Esophagus muscularis mucosa (tissue), 4 donors: ENCODE results near the gene NOL11. TPM values are rescaled to one million over a fixed set of nuclear protein-coding genes. Genes with fewer than 3 reads are reported as not detected.
A peak's percentile ranks its signal among the peaks of the same experiment; 100 is the strongest.

Experiments
- DNase-seq: peaks from one replicate; pipeline ENCODE4 v3.0.0-alpha.2; 2017; ENCODE audit errors: extremely low spot score
- H3K27ac ChIP-seq, 4 donors: fragments of 200-600 bp; sonication (generic); replicated peaks in 1 of 4; 1 replicate in 3 of 4; 2 replicates in 1 of 4; pipeline ENCODE4 v1.5.1; 2016 to 2019; ENCODE audit warnings: mild to moderate bottlenecking in 1 of 4
- H3K27me3 ChIP-seq, 4 donors: fragments of 200-600 bp; sonication (generic); one replicate each; pipeline versions ENCODE4 v1.5.1 to v1.6.0; 2016 to 2019
- H3K36me3 ChIP-seq, 4 donors: fragments of 200-600 bp; sonication (generic); one replicate each; pipeline ENCODE4 v1.5.1; 2016 to 2019
- H3K4me1 ChIP-seq, 4 donors: fragments of 200-600 bp; sonication (generic); one replicate each; pipeline ENCODE4 v1.5.1; 2016 to 2019
- H3K4me3 ChIP-seq, 4 donors: fragments of 200-600 bp; sonication (generic); 1 replicate in 2 of 4; 2 replicates in 2 of 4; pipeline ENCODE4 v1.5.1; 2016 to 2019; ENCODE audit warnings: mild to moderate bottlenecking in 4 of 4, moderate library complexity in 1 of 4
- H3K9me3 ChIP-seq, 4 donors: fragments of 200-600 bp; sonication (generic); 1 replicate in 3 of 4; 2 replicates in 1 of 4; pipeline ENCODE4 v1.5.1; 2016 to 2019
- CTCF ChIP-seq, 3 experiments: fragments of 200-600 bp in 2 of 3; fragments of 450-650 bp in 1 of 3; sonication (generic) in 2 of 3; IDR thresholded peaks; one replicate each; pipeline ENCODE4 v1.5.1; 2017 to 2019; ENCODE audit warnings: antibody characterized with exemption in 3 of 3, mild to moderate bottlenecking in 2 of 3, moderate library complexity in 1 of 3
- EP300 ChIP-seq: sonication (generic); formaldehyde crosslinking; IDR thresholded peaks from one replicate; pipeline ENCODE4 v1.6.1; 2017; ENCODE audit warnings: antibody characterized with exemption
- POLR2A ChIP-seq: fragments of 450-650 bp; IDR thresholded peaks from one replicate; pipeline ENCODE4 v1.6.1; 2017; ENCODE audit warnings: antibody characterized with exemption, moderate library complexity, mild to moderate bottlenecking, low read depth
- POLR2AphosphoS5 ChIP-seq, 2 donors: sonication (generic); formaldehyde crosslinking; IDR thresholded peaks; one replicate each; pipeline ENCODE4 v1.6.1; 2017; ENCODE audit warnings: antibody characterized with exemption in 2 of 2
- WGBS: methylation state at CpG from one replicate; pipeline ENCODE4 v1.1.5; 2018; 5-methylcytosine and 5-hydroxymethylcytosine counted together
- intact Hi-C: fragments of 100-400 bp; cut with DNase I; formaldehyde crosslinking; loops from one replicate; pipeline ENCODE4 v1.15.1; 2023
- total RNA-seq, 4 donors: library from RNA; depleted of rRNA; stranded (reverse); fragments of >200 nt; gene quantifications; one replicate each; pipeline versions ENCODE4 v1.1.0 to v1.2.1, GENCODE V29; 2016

Gene NOL11
- total RNA-seq, 4 donors from 2014 or later, result 16.0 to 23.3 (median 21.3) TPM

GRCh38 chr17:67712375-67712774, 5.4 kb upstream of the NOL11 start:
- intact Hi-C loops, result no loop called here
- H3K27ac ChIP-seq, result no peak overlapping the region
- whole genome bisulfite sequencing, result 98% methylated on average over 4 of the region's 4 CpGs

GRCh38 chr17:67713169-67713568, 4.6 kb upstream of the NOL11 start:
- WGBS, result 90% methylated on average over 3 of the region's 3 CpGs

More at GRCh38 chr17:67712375-67712774, 5.4 kb upstream of the NOL11 start:
- Histone ChIP-seq H3K27me3 (no peaks in the 10 kb centered on the region), H3K9me3 (no peaks in the 10 kb centered on the region), H3K4me1 (peaks cover 0 to 6% (median 5%) of the 10 kb centered on the region in 4 donors), H3K4me3 (no peak overlapping the region), H3K36me3 (no peaks in the 10 kb centered on the region)
- no peak for DNase-seq
- TF ChIP-seq EP300, result no peak
- TF ChIP-seq POLR2AphosphoS5 (IDR thresholded peaks at IDR 0.05), result no peak
- no peak for TF ChIP-seq POLR2A
- no peak for TF ChIP-seq CTCF (IDR thresholded peaks at IDR 0.05)

GRCh38 chr17:67716405-67716798, 1.3 kb upstream of the NOL11 start:
- 96% methylated on average over 6 of the region's 6 CpGs for WGBS
- intact Hi-C loops, result loop anchor here (5.0 kb wide), 1 partner anchor 111 kb away; the partner anchor contains the start of gene BPTF
- Histone ChIP-seq H3K36me3 (peaks cover 9 to 18% (median 12%) of the 10 kb centered on the region in 4 donors), H3K4me3 (no peak overlapping the region), H3K4me1 (peaks cover 19 to 29% (median 25%) of the 10 kb centered on the region in 4 donors), H3K27ac (no peak overlapping the region), H3K9me3 (no peaks in the 10 kb centered on the region), H3K27me3 (no peaks in the 10 kb centered on the region)
- DNase-seq, result no peak
- TF ChIP-seq POLR2A (no peak), EP300 (no peak), POLR2AphosphoS5 (IDR thresholded peaks at IDR 0.05) (no peak), CTCF (IDR thresholded peaks at IDR 0.05) (no peak)

More at GRCh38 chr17:67713169-67713568, 4.6 kb upstream of the NOL11 start:
- TF ChIP-seq POLR2AphosphoS5 (IDR thresholded peaks at IDR 0.05), result no peak
- TF ChIP-seq CTCF (IDR thresholded peaks at IDR 0.05), result no peak
- intact Hi-C loops, result no loop called here
- no peaks in the 10 kb centered on the region for H3K27me3 ChIP-seq
- H3K27ac ChIP-seq, result no peak overlapping the region
- no peaks in the 10 kb centered on the region for H3K9me3 ChIP-seq
- DNase-seq, result no peak
- no peaks in the 10 kb centered on the region for H3K36me3 ChIP-seq
- no peak overlapping the region for H3K4me3 ChIP-seq
- H3K4me1 ChIP-seq, result peaks cover 0 to 7% (median 6%) of the 10 kb centered on the region in 4 donors

- intact Hi-C loops, result loop anchor here (5.0 kb wide), 1 partner anchor 110 kb away; the partner anchor contains the start of gene BPTF
- TF ChIP-seq POLR2A, result no peak
- no peak for TF ChIP-seq EP300
- no peak for TF ChIP-seq CTCF (IDR thresholded peaks at IDR 0.05)
- TF ChIP-seq POLR2AphosphoS5 (IDR thresholded peaks at IDR 0.05), result no peak
- H3K27ac ChIP-seq, result peak overlapping the region; percentile 78 to 90 (median 86)
- peaks cover 17 to 26% (median 20%) of the 10 kb centered on the region in 4 donors for H3K36me3 ChIP-seq
- no peak for DNase-seq
- 0% methylated on average over 5 of the region's 5 CpGs for WGBS
- peaks cover 19 to 29% (median 25%) of the 10 kb centered on the region in 4 donors for H3K4me1 ChIP-seq
- H3K27me3 ChIP-seq, result no peaks in the 10 kb centered on the region
- H3K9me3 ChIP-seq, result no peaks in the 10 kb centered on the region
- H3K4me3 ChIP-seq, result peak overlapping the region; percentile 74 to 95 (median 86)
Measured at GRCh38 chr17:67717192-67717623, 528 bp upstream of the NOL11 start.
